BLaER1 treated with 17β-estradiol and CSF1 and Interleukin-3, amounts not matched to agents 10 nM and 100 nM (cell line): ENCODE data around the gene ANKRD11.

Experiments
- H3K27ac ChIP-seq, 11 experiments: shearing (Covaris generic); formaldehyde crosslinking; 2 replicates each; pipeline ENCODE4 v1.8.1; 2022
- H3K27me3 ChIP-seq, 11 experiments: shearing (Covaris generic); formaldehyde crosslinking; 2 replicates each; pipeline ENCODE4 v1.8.1; 2022
- H3K36me3 ChIP-seq, 11 experiments: shearing (Covaris generic); formaldehyde crosslinking; 2 replicates each; pipeline ENCODE4 v1.8.1; 2022
- H3K4me1 ChIP-seq, 10 experiments: shearing (Covaris generic); formaldehyde crosslinking; 2 replicates each; pipeline ENCODE4 v1.8.1; 2022
- H3K4me2 ChIP-seq, 11 experiments: shearing (Covaris generic); formaldehyde crosslinking; 2 replicates each; pipeline ENCODE4 v1.8.1; 2022
- H3K4me3 ChIP-seq, 10 experiments: shearing (Covaris generic); formaldehyde crosslinking; 2 replicates each; pipeline ENCODE4 v1.8.1; 2022
- H3K9ac ChIP-seq, 11 experiments: shearing (Covaris generic); formaldehyde crosslinking; 2 replicates each; pipeline ENCODE4 v1.8.1; 2022
- H3K9me3 ChIP-seq, 11 experiments: shearing (Covaris generic); formaldehyde crosslinking; replicated peaks in 1 of 11; 2 replicates each; pipeline ENCODE4 v1.8.1; 2022
- H4K20me1 ChIP-seq, 11 experiments: shearing (Covaris generic); formaldehyde crosslinking; 2 replicates each; pipeline ENCODE4 v1.8.1; 2022
- Cebpa-rat ChIP-seq, 11 experiments: shearing (Covaris generic); IDR thresholded peaks; 2 replicates each; pipeline ENCODE4 v1.8.1; 2022

ANKRD11 gene

GRCh38 chr16:89481356-89481955 lies 8.9 kb downstream of the ANKRD11 start:
- Histone ChIP-seq H3K27ac (peak overlapping the region in 6 of 11 experiments; percentile 91 to 99 (median 98); a peak in 8 of 22 replicates), H3K27me3 (no peaks in the 10 kb centered on the region), H3K4me2 (peak overlapping the region; percentile 81 to 100 (median 92)), H3K9me3 (no peaks in the 10 kb centered on the region), H4K20me1 (peaks cover 99 to 100% (median 100%) of the 10 kb centered on the region in 11 experiments), H3K9ac (peak overlapping the region in 2 of 11 experiments; percentile 65 to 69; a peak in 1 of 22 replicates), H3K4me1 (peaks cover 97 to 100% (median 100%) of the 10 kb centered on the region in 10 experiments), H3K4me3 (no peak overlapping the region), H3K36me3 (peaks cover 5 to 34% (median 16%) of the 10 kb centered on the region in 11 experiments; a peak in 14 of 22 replicates)
- TF ChIP-seq Cebpa-rat (IDR thresholded peaks at IDR 0.05): no peak

- H3K27ac ChIP-seq: peak overlapping the region in 7 of 11 experiments; percentile 2 to 53 (median 40); a peak in 10 of 22 replicates
- no peaks in the 10 kb centered on the region for H3K9me3 ChIP-seq
- H3K4me3 ChIP-seq: 0 out of 20 replicates have a peak overlapping the region, but pooled peaks of 1 of the 10 experiments have one; percentile 24
- H4K20me1 ChIP-seq: peaks cover 100% of the 10 kb centered on the region in 11 experiments
- H3K4me2 ChIP-seq: peak overlapping the region; percentile 74 to 100 (median 89)
- TF ChIP-seq Cebpa-rat (IDR thresholded peaks at IDR 0.05): no peak
- H3K4me1 ChIP-seq: peaks cover 98 to 100% (median 100%) of the 10 kb centered on the region in 10 experiments
- H3K9ac ChIP-seq: peak overlapping the region in 10 of 11 experiments; percentile 2 to 45 (median 31); a peak in 13 of 22 replicates
- H3K27me3 ChIP-seq: no peaks in the 10 kb centered on the region
- H3K36me3 ChIP-seq: peaks cover 5 to 43% (median 20%) of the 10 kb centered on the region in 11 experiments; a peak in 13 of 22 replicates
Measured at GRCh38 chr16:89478576-89479221, 11.7 kb downstream of the ANKRD11 start.

GRCh38 chr16:89476811-89477261 lies 13.5 kb downstream of the ANKRD11 start:
- Histone ChIP-seq H3K36me3 (peaks cover 0 to 41% (median 19%) of the 10 kb centered on the region in 11 experiments; a peak in 13 of 22 replicates), H4K20me1 (peaks cover 100% of the 10 kb centered on the region in 11 experiments), H3K4me1 (peaks cover 98 to 100% (median 100%) of the 10 kb centered on the region in 10 experiments), H3K27ac (peak overlapping the region in 9 of 11 experiments; percentile 4 to 64 (median 43); a peak in 16 of 22 replicates), H3K4me2 (peak overlapping the region; percentile 74 to 100 (median 89)), H3K9me3 (no peaks in the 10 kb centered on the region), H3K9ac (peak overlapping the region in 6 of 11 experiments; percentile 1 to 49 (median 30); a peak in 6 of 22 replicates), H3K4me3 (no peak overlapping the region), H3K27me3 (no peaks in the 10 kb centered on the region)
- TF ChIP-seq Cebpa-rat (IDR thresholded peaks at IDR 0.05): no peak

GRCh38 chr16:89476379-89476778 lies 14.0 kb downstream of the ANKRD11 start:
- Histone ChIP-seq H3K9ac (peak overlapping the region in 5 of 11 experiments; percentile 7 to 49 (median 31); a peak in 5 of 22 replicates), H3K27me3 (no peaks in the 10 kb centered on the region), H3K27ac (peak overlapping the region in 9 of 11 experiments; percentile 4 to 64 (median 43); a peak in 14 of 22 replicates), H3K4me3 (no peak overlapping the region), H3K4me1 (peaks cover 98 to 100% (median 100%) of the 10 kb centered on the region in 10 experiments), H3K36me3 (peaks cover 0 to 43% (median 15%) of the 10 kb centered on the region in 11 experiments; a peak in 13 of 22 replicates), H3K9me3 (no peaks in the 10 kb centered on the region), H3K4me2 (peak overlapping the region; percentile 74 to 100 (median 89)), H4K20me1 (peaks cover 100% of the 10 kb centered on the region in 11 experiments)
- no peak for TF ChIP-seq Cebpa-rat (IDR thresholded peaks at IDR 0.05)

GRCh38 chr16:89475144-89475543 lies 15.2 kb downstream of the ANKRD11 start:
- H4K20me1 ChIP-seq: peaks cover 100% of the 10 kb centered on the region in 11 experiments
- peak overlapping the region; percentile 39 to 100 (median 77); a peak in 20 of 22 replicates for H3K4me2 ChIP-seq
- peaks cover 95 to 100% (median 100%) of the 10 kb centered on the region in 10 experiments for H3K4me1 ChIP-seq
- TF ChIP-seq Cebpa-rat (IDR thresholded peaks at IDR 0.05): no peak
- H3K9ac ChIP-seq: no peak overlapping the region
- H3K9me3 ChIP-seq: peaks cover 0 to 3% (median 0%) of the 10 kb centered on the region in 11 experiments; a peak in 1 of 22 replicates
- H3K36me3 ChIP-seq: peaks cover 0 to 46% (median 11%) of the 10 kb centered on the region in 11 experiments; a peak in 12 of 22 replicates
- H3K27ac ChIP-seq: peak overlapping the region in 2 of 11 experiments; percentile 3 to 43; a peak in 2 of 22 replicates
- H3K4me3 ChIP-seq: no peak overlapping the region
- H3K27me3 ChIP-seq: no peaks in the 10 kb centered on the region

- Histone ChIP-seq H3K4me1 (peaks cover 83 to 98% (median 94%) of the 10 kb centered on the region in 10 experiments), H3K36me3 (peaks cover 0 to 55% (median 21%) of the 10 kb centered on the region in 11 experiments; a peak in 14 of 22 replicates), H3K9ac (peak overlapping the region in 1 of 11 experiments; percentile 5; a peak in 1 of 22 replicates), H3K4me2 (peak overlapping the region; percentile 39 to 100 (median 77)), H3K27me3 (no peaks in the 10 kb centered on the region), H4K20me1 (peaks cover 100% of the 10 kb centered on the region in 11 experiments), H3K9me3 (peaks cover 0 to 6% (median 0%) of the 10 kb centered on the region in 11 experiments; a peak in 1 of 22 replicates), H3K27ac (peak overlapping the region in 6 of 11 experiments; percentile 1 to 47 (median 31); a peak in 9 of 22 replicates), H3K4me3 (no peak overlapping the region)
- peak in 8 of 11 experiments; percentile 20 to 69 (median 40); a peak in 8 of 22 replicates for TF ChIP-seq Cebpa-rat (IDR thresholded peaks at IDR 0.05)
Measured at GRCh38 chr16:89473791-89474414, 16.5 kb downstream of the ANKRD11 start.

- Histone ChIP-seq H3K36me3 (peaks cover 2 to 62% (median 28%) of the 10 kb centered on the region in 11 experiments; a peak in 19 of 22 replicates), H3K4me3 (no peak overlapping the region), H3K27me3 (no peaks in the 10 kb centered on the region), H3K27ac (peak overlapping the region in 6 of 11 experiments; percentile 8 to 47 (median 38); a peak in 10 of 22 replicates), H3K4me1 (peaks cover 76 to 98% (median 94%) of the 10 kb centered on the region in 10 experiments), H3K9me3 (peaks cover 0 to 10% (median 0%) of the 10 kb centered on the region in 11 experiments; a peak in 3 of 22 replicates), H3K9ac (no peak overlapping the region; a peak in 1 of 22 replicates), H3K4me2 (peak overlapping the region; percentile 39 to 100 (median 77)), H4K20me1 (peaks cover 100% of the 10 kb centered on the region in 11 experiments)
- no peak for TF ChIP-seq Cebpa-rat (IDR thresholded peaks at IDR 0.05)
Measured at GRCh38 chr16:89473136-89473712, 17.1 kb downstream of the ANKRD11 start.

- Histone ChIP-seq H3K27ac (peak overlapping the region in 5 of 11 experiments; percentile 23 to 47 (median 41); a peak in 7 of 22 replicates), H3K9ac (no peak overlapping the region; a peak in 1 of 22 replicates), H3K4me3 (no peak overlapping the region), H4K20me1 (peaks cover 100% of the 10 kb centered on the region in 11 experiments), H3K36me3 (peaks cover 5 to 67% (median 33%) of the 10 kb centered on the region in 11 experiments; a peak in 21 of 22 replicates), H3K4me1 (peaks cover 71 to 98% (median 91%) of the 10 kb centered on the region in 10 experiments), H3K27me3 (no peaks in the 10 kb centered on the region), H3K4me2 (peak overlapping the region; percentile 39 to 100 (median 77)), H3K9me3 (peaks cover 0 to 15% (median 0%) of the 10 kb centered on the region in 11 experiments; a peak in 4 of 22 replicates)
- TF ChIP-seq Cebpa-rat (IDR thresholded peaks at IDR 0.05): no peak
Measured at GRCh38 chr16:89472711-89473075, 17.7 kb downstream of the ANKRD11 start.
